ENCODE measurements around the gene THOC3. TPM values are rescaled to one million over a fixed set of nuclear protein-coding genes. Genes with fewer than 3 reads are reported as not detected.
"Not testable (repeated sequence)": the region's sequence is repeated elsewhere in the genome, so short reads cannot be mapped to it uniquely, and the experiment has no call there.

The THOC3 gene
- total RNA-seq, result 10 to 100 TPM; 25.5 to 32.0 TPM
- polyA plus RNA-seq (2013, experiment 1 of 2), result 61.7 TPM
- 64.5 TPM for polyA plus RNA-seq (2013, experiment 2 of 2)
- total RNA-seq, result 4.1 to 51.4 (median 14.6) reads per million in 172 experiments

- H3K36me3 ChIP-seq (ENCODE audit: insufficient read depth, low read length); H3K27me3 ChIP-seq (ENCODE audit: control insufficient read depth in 1 of 2, insufficient read depth in 2 of 2, low read length in 2 of 2); H3K27ac ChIP-seq (ENCODE audit: low read depth in 1 of 2, low read length in 2 of 2); H3K4me1 ChIP-seq (ENCODE audit: insufficient read depth, low read length); H3K9me3 ChIP-seq (ENCODE audit: control insufficient read depth in 1 of 2, insufficient read depth in 1 of 2, low read length in 2 of 2); intact Hi-C loops (cut with DNase I, micrococcal nuclease); H3K4me1 Mint-ChIP-seq (ENCODE audit: low read depth); POLR2A ChIA-PET; H3K9me3 Mint-ChIP-seq; H3K27me3 Mint-ChIP-seq; CTCF ChIA-PET: not testable (repeated sequence)
- H3K27ac Mint-ChIP-seq, result peak within 1 kb of the TSS; percentile 67
- peaks cover 10% of the 10 kb centered on the region for H3K36me3 Mint-ChIP-seq (ENCODE audit: low read depth)
- peak within 1 kb of the TSS; percentile 84 for H3K4me3 Mint-ChIP-seq
- H3K4me3 ChIP-seq (ENCODE audit: low read length), result peak within 1 kb of the TSS; percentile 55
- DNase-seq (peak; percentile 48 to 94 (median 71)), ATAC-seq (ENCODE audit: poor library complexity) (peak; percentile 96)
Measured at GRCh38 chr5:175967471-175968372, at the start of gene THOC3. Gene THOC3, minus strand, starts transcription at chr5:175968315. Its CDS starts 107 bp downstream, at chr5:175968208.

GRCh38 chr5:176017324-176017723 lies 49.2 kb upstream of the THOC3 start:
- H3K27ac Mint-ChIP-seq; intact Hi-C loops (cut with DNase I, micrococcal nuclease); H3K27ac ChIP-seq (ENCODE audit: low read depth in 1 of 2, low read length in 2 of 2); H3K4me1 ChIP-seq (ENCODE audit: insufficient read depth, low read length); H3K27me3 ChIP-seq (ENCODE audit: control insufficient read depth in 1 of 2, insufficient read depth in 2 of 2, low read length in 2 of 2); POLR2A ChIA-PET; H3K36me3 Mint-ChIP-seq (ENCODE audit: low read depth); H3K9me3 Mint-ChIP-seq; H3K4me3 ChIP-seq (ENCODE audit: low read length); H3K36me3 ChIP-seq (ENCODE audit: insufficient read depth, low read length); H3K4me3 Mint-ChIP-seq; H3K4me1 Mint-ChIP-seq (ENCODE audit: low read depth); CTCF ChIA-PET; H3K27me3 Mint-ChIP-seq; H3K9me3 ChIP-seq (ENCODE audit: control insufficient read depth in 1 of 2, insufficient read depth in 1 of 2, low read length in 2 of 2): not testable (repeated sequence)
- peak; percentile 95 for ATAC-seq (ENCODE audit: poor library complexity)
- DNase-seq, result peak in 2 of 14 experiments; percentile 25 to 63

DNA sequence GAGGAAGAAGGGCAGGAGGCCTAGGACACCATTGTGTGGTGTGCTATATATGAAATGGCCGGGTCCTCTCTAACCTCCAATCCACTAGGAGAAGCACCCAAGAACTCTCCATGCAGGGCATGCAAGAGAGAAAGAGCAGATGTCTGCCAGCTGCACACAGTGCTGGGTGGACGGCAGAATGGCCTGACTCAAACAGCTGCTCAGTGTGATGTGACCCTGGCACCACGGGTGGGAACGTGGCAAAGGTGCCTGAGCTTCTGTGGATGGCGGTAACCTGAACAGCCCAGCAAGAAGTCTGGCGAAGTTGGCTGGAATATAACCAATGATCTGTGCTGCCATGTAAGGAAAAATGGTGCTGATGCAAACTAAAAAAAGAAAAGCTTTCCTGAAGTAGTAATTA lies 46.2 kb upstream of the THOC3 start:
- H3K4me3 Mint-ChIP-seq; H3K27me3 ChIP-seq (ENCODE audit: control insufficient read depth in 1 of 2, insufficient read depth in 2 of 2, low read length in 2 of 2); H3K4me3 ChIP-seq (ENCODE audit: low read length); CTCF ChIA-PET; H3K27ac ChIP-seq (ENCODE audit: low read depth in 1 of 2, low read length in 2 of 2); H3K9me3 Mint-ChIP-seq; H3K36me3 Mint-ChIP-seq (ENCODE audit: low read depth); H3K27ac Mint-ChIP-seq; H3K27me3 Mint-ChIP-seq; POLR2A ChIA-PET; DNase-seq; H3K4me1 ChIP-seq (ENCODE audit: insufficient read depth, low read length); H3K4me1 Mint-ChIP-seq (ENCODE audit: low read depth); H3K9me3 ChIP-seq (ENCODE audit: control insufficient read depth in 1 of 2, insufficient read depth in 1 of 2, low read length in 2 of 2); H3K36me3 ChIP-seq (ENCODE audit: insufficient read depth, low read length); ATAC-seq (ENCODE audit: poor library complexity); intact Hi-C loops (cut with DNase I, micrococcal nuclease): not testable (repeated sequence)

- H3K27me3 Mint-ChIP-seq; H3K4me3 Mint-ChIP-seq; H3K4me3 ChIP-seq (ENCODE audit: low read length); H3K36me3 ChIP-seq (ENCODE audit: insufficient read depth, low read length); ATAC-seq (ENCODE audit: poor library complexity); POLR2A ChIA-PET; H3K9me3 Mint-ChIP-seq; H3K27ac Mint-ChIP-seq; intact Hi-C loops (cut with DNase I, micrococcal nuclease); H3K9me3 ChIP-seq (ENCODE audit: control insufficient read depth in 1 of 2, insufficient read depth in 1 of 2, low read length in 2 of 2); H3K4me1 ChIP-seq (ENCODE audit: insufficient read depth, low read length); H3K36me3 Mint-ChIP-seq (ENCODE audit: low read depth); H3K27me3 ChIP-seq (ENCODE audit: control insufficient read depth in 1 of 2, insufficient read depth in 2 of 2, low read length in 2 of 2); CTCF ChIA-PET; DNase-seq; H3K27ac ChIP-seq (ENCODE audit: low read depth in 1 of 2, low read length in 2 of 2); H3K4me1 Mint-ChIP-seq (ENCODE audit: low read depth): not testable (repeated sequence)
Measured at GRCh38 chr5:176011088-176011487, 43.0 kb upstream of the THOC3 start.

- H3K4me3 ChIP-seq (ENCODE audit: low read length); intact Hi-C loops (cut with DNase I, micrococcal nuclease); H3K27me3 ChIP-seq (ENCODE audit: control insufficient read depth in 1 of 2, insufficient read depth in 2 of 2, low read length in 2 of 2); H3K36me3 ChIP-seq (ENCODE audit: insufficient read depth, low read length); H3K27ac ChIP-seq (ENCODE audit: low read depth in 1 of 2, low read length in 2 of 2); H3K27ac Mint-ChIP-seq; H3K4me3 Mint-ChIP-seq; CTCF ChIA-PET; H3K36me3 Mint-ChIP-seq (ENCODE audit: low read depth); H3K27me3 Mint-ChIP-seq; H3K4me1 Mint-ChIP-seq (ENCODE audit: low read depth); ATAC-seq (ENCODE audit: poor library complexity); DNase-seq; H3K9me3 Mint-ChIP-seq; POLR2A ChIA-PET; H3K4me1 ChIP-seq (ENCODE audit: insufficient read depth, low read length); H3K9me3 ChIP-seq (ENCODE audit: control insufficient read depth in 1 of 2, insufficient read depth in 1 of 2, low read length in 2 of 2): not testable (repeated sequence)
Measured at GRCh38 chr5:176010202-176010601, 42.1 kb upstream of the THOC3 start.

- intact Hi-C loops (cut with DNase I, micrococcal nuclease); H3K9me3 ChIP-seq (ENCODE audit: control insufficient read depth in 1 of 2, insufficient read depth in 1 of 2, low read length in 2 of 2); ATAC-seq (ENCODE audit: poor library complexity); H3K9me3 Mint-ChIP-seq; CTCF ChIA-PET; H3K4me3 Mint-ChIP-seq; H3K27me3 Mint-ChIP-seq; H3K4me3 ChIP-seq (ENCODE audit: low read length); POLR2A ChIA-PET; H3K4me1 ChIP-seq (ENCODE audit: insufficient read depth, low read length); H3K36me3 ChIP-seq (ENCODE audit: insufficient read depth, low read length); H3K27ac Mint-ChIP-seq; H3K4me1 Mint-ChIP-seq (ENCODE audit: low read depth); H3K27me3 ChIP-seq (ENCODE audit: control insufficient read depth in 1 of 2, insufficient read depth in 2 of 2, low read length in 2 of 2); H3K36me3 Mint-ChIP-seq (ENCODE audit: low read depth); H3K27ac ChIP-seq (ENCODE audit: low read depth in 1 of 2, low read length in 2 of 2): not testable (repeated sequence)
- DNase-seq, result peak in 1 of 14 experiments; percentile 37
Measured at GRCh38 chr5:176007220-176007619, 39.1 kb upstream of the THOC3 start.

DNA sequence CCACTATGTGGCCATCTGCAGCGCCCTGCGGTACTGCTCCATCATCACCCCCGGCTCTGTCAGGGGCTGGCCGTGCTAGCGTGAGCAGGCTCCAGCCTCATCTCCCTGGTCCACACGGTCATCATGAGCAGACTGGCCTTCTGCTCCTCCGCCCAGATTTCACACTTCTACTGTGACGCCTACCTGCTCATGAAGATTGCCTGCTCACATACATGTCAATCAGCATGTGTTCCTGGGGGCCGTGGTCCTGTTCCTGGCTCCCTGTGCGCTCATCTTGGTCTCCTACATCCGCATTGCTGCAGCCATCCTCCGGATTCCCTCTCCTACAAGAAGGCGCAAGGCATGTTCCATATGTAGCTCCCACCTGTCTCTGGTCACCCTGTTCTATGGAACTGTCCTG lies 38.7 kb upstream of the THOC3 start:
- H3K27me3 ChIP-seq (ENCODE audit: control insufficient read depth in 1 of 2, insufficient read depth in 2 of 2, low read length in 2 of 2); H3K4me3 Mint-ChIP-seq; H3K4me3 ChIP-seq (ENCODE audit: low read length); H3K9me3 Mint-ChIP-seq; POLR2A ChIA-PET; H3K36me3 Mint-ChIP-seq (ENCODE audit: low read depth); intact Hi-C loops (cut with DNase I, micrococcal nuclease); DNase-seq; ATAC-seq (ENCODE audit: poor library complexity); H3K27me3 Mint-ChIP-seq; H3K27ac ChIP-seq (ENCODE audit: low read depth in 1 of 2, low read length in 2 of 2); H3K27ac Mint-ChIP-seq; H3K4me1 ChIP-seq (ENCODE audit: insufficient read depth, low read length); H3K4me1 Mint-ChIP-seq (ENCODE audit: low read depth); H3K9me3 ChIP-seq (ENCODE audit: control insufficient read depth in 1 of 2, insufficient read depth in 1 of 2, low read length in 2 of 2); H3K36me3 ChIP-seq (ENCODE audit: insufficient read depth, low read length); CTCF ChIA-PET: not testable (repeated sequence)
